Measurements from ENCODE around the gene PDIA4. TPM values are rescaled to one million over a fixed set of nuclear protein-coding genes. Genes with fewer than 3 reads are reported as not detected.

PDIA4 gene
- total RNA-seq, 1 experiment from 2014 or later: 281 TPM

- no TSS peak for BruUV-seq (replicated peaks)
Observed at GRCh38 chr7:149016876-149017275, 11.4 kb downstream of the PDIA4 start.

DNA sequence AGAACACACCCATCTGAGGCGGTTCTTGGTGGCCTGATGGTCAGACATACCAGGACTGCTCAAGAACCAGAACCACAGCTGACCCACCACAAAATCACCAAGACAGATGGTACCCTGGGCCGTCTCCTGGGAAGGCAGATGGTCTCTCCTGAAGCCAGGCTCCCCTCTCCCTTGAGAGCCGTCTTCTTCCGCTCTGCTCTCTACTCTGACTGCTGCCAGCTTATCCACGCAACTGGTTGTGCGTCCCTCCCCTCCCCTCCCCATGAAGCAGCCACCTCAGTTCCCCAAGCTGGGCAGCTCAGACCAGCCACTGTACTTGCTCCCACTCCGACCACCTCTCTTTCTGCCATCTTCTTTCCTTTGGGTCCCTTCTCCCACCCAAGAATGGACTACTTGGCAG, 14.0 kb downstream of the PDIA4 start:
- Histone ChIP-seq H3K4me3 (ENCODE audit: low read depth in 2 of 2, low read length in 2 of 2) (no peak overlapping the region), H3K4me1 (ENCODE audit: control insufficient read depth, insufficient read depth, low read length) (no peaks in the 10 kb centered on the region), H3K27me3 (ENCODE audit: control insufficient read depth, insufficient read depth, low read length) (no peaks in the 10 kb centered on the region), H3K9me3 (ENCODE audit: control insufficient read depth, insufficient read depth, low read depth, low read length) (no peaks in the 10 kb centered on the region), H3K27ac (ENCODE audit: low read length) (no peak overlapping the region), H3K36me3 (ENCODE audit: control insufficient read depth, insufficient read depth, low read length) (peaks cover 9% of the 10 kb centered on the region)
- no peak for DNase-seq (ENCODE audit: low read depth, low spot score)
- TF ChIP-seq REST (IDR thresholded peaks at IDR 0.05; ENCODE audit: insufficient read depth in 1 of 2, low read depth in 2 of 2, low read length in 1 of 2): no peak
- TF ChIP-seq POLR2AphosphoS5 (IDR thresholded peaks at IDR 0.05; ENCODE audit: low read depth, low read length): no peak
- TF ChIP-seq, protein P1, sequence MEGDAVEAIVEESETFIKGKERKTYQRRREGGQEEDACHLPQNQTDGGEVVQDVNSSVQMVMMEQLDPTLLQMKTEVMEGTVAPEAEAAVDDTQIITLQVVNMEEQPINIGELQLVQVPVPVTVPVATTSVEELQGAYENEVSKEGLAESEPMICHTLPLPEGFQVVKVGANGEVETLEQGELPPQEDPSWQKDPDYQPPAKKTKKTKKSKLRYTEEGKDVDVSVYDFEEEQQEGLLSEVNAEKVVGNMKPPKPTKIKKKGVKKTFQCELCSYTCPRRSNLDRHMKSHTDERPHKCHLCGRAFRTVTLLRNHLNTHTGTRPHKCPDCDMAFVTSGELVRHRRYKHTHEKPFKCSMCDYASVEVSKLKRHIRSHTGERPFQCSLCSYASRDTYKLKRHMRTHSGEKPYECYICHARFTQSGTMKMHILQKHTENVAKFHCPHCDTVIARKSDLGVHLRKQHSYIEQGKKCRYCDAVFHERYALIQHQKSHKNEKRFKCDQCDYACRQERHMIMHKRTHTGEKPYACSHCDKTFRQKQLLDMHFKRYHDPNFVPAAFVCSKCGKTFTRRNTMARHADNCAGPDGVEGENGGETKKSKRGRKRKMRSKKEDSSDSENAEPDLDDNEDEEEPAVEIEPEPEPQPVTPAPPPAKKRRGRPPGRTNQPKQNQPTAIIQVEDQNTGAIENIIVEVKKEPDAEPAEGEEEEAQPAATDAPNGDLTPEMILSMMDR (IDR thresholded peaks at IDR 0.05): no peak
- no peak for TF ChIP-seq SIN3A (IDR thresholded peaks at IDR 0.05; ENCODE audit: borderline replicate concordance, insufficient read depth, low read depth, low read length)
- no peak for TF ChIP-seq TCF7L2 (IDR thresholded peaks at IDR 0.05; ENCODE audit: low read depth, low read length)
- POLR2A ChIA-PET: no interaction called here
- no TSS peak for BruUV-seq (replicated peaks)
- intact Hi-C loops (cut with micrococcal nuclease; ENCODE audit: unreplicated experiment) (no loop called here), in situ Hi-C loops (cut with HindIII; ENCODE audit: low pct_unique_long_range_greater_than_20kb, low sequenced_read_pairs) (no loop called here)
- no peak for ATAC-seq
- CTCF ChIA-PET: no interaction called here

More at GRCh38 chr7:149016876-149017275, 11.4 kb downstream of the PDIA4 start:
- CTCF ChIA-PET: no interaction called here
- no peak for DNase-seq (ENCODE audit: low read depth, low spot score)
- POLR2A ChIA-PET: no interaction called here
- Histone ChIP-seq H3K27me3 (ENCODE audit: control insufficient read depth, insufficient read depth, low read length) (no peaks in the 10 kb centered on the region), H3K27ac (ENCODE audit: low read length) (no peak overlapping the region), H3K36me3 (ENCODE audit: control insufficient read depth, insufficient read depth, low read length) (peaks cover 2% of the 10 kb centered on the region; the same call in 1 of the 2 replicates), H3K4me3 (ENCODE audit: low read depth in 2 of 2, low read length in 2 of 2) (no peak overlapping the region), H3K4me1 (ENCODE audit: control insufficient read depth, insufficient read depth, low read length) (no peaks in the 10 kb centered on the region), H3K9me3 (ENCODE audit: control insufficient read depth, insufficient read depth, low read depth, low read length) (no peaks in the 10 kb centered on the region)
- intact Hi-C loops (cut with micrococcal nuclease; ENCODE audit: unreplicated experiment) (no loop called here), in situ Hi-C loops (cut with HindIII; ENCODE audit: low pct_unique_long_range_greater_than_20kb, low sequenced_read_pairs) (no loop called here)
- TF ChIP-seq SIN3A (IDR thresholded peaks at IDR 0.05; ENCODE audit: borderline replicate concordance, insufficient read depth, low read depth, low read length): no peak
- no peak for TF ChIP-seq POLR2AphosphoS5 (IDR thresholded peaks at IDR 0.05; ENCODE audit: low read depth, low read length)
- ATAC-seq: no peak

DNA sequence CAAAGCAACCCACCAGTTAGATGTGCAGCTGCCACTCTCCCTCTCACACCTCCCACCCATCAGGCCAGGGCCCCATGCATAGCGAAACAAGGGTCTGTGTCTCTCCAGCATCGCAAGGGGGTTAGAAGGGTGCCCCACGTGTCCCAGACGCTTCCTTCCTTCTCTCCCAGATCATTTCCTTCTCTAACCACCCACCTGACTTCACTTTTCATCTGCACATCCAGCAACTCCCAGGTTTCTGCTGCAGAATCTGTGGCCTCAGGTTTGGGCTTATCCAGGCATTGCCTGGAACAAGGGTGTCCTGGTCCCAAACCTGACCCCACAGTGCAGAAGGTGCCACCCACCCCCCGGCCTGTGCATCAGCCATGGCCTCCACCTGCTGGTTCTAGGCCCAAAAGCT, 14.4 kb downstream of the PDIA4 start:
- Histone ChIP-seq H3K27ac (ENCODE audit: low read length) (no peak overlapping the region), H3K9me3 (ENCODE audit: control insufficient read depth, insufficient read depth, low read depth, low read length) (no peaks in the 10 kb centered on the region), H3K36me3 (ENCODE audit: control insufficient read depth, insufficient read depth, low read length) (peaks cover 12% of the 10 kb centered on the region), H3K4me3 (ENCODE audit: low read depth in 2 of 2, low read length in 2 of 2) (no peak overlapping the region), H3K4me1 (ENCODE audit: control insufficient read depth, insufficient read depth, low read length) (no peaks in the 10 kb centered on the region), H3K27me3 (ENCODE audit: control insufficient read depth, insufficient read depth, low read length) (no peaks in the 10 kb centered on the region)
- TF ChIP-seq, protein P1 (IDR thresholded peaks at IDR 0.05): no peak
- TF ChIP-seq SIN3A (IDR thresholded peaks at IDR 0.05; ENCODE audit: borderline replicate concordance, insufficient read depth, low read depth, low read length): no peak
- no peak for TF ChIP-seq REST (IDR thresholded peaks at IDR 0.05; ENCODE audit: insufficient read depth in 1 of 2, low read depth in 2 of 2, low read length in 1 of 2)
- no peak for TF ChIP-seq TCF7L2 (IDR thresholded peaks at IDR 0.05; ENCODE audit: low read depth, low read length)
- no peak for TF ChIP-seq POLR2AphosphoS5 (IDR thresholded peaks at IDR 0.05; ENCODE audit: low read depth, low read length)
- intact Hi-C loops (cut with micrococcal nuclease; ENCODE audit: unreplicated experiment) (no loop called here), in situ Hi-C loops (cut with HindIII; ENCODE audit: low pct_unique_long_range_greater_than_20kb, low sequenced_read_pairs) (no loop called here)
- no TSS peak for BruUV-seq (replicated peaks)
- DNase-seq (ENCODE audit: low read depth, low spot score) (no peak), ATAC-seq (no peak)
- ChIA-PET POLR2A (interaction anchor here (0.5 kb wide), 1 partner anchor 11 kb away, joined by 7 read pairs; no protein-coding TSS in a partner anchor), CTCF (no interaction called here)
